Smooth muscle cell (in vitro differentiated cells): ENCODE measurements around the gene COPZ2. TPM values are rescaled to one million over a fixed set of nuclear protein-coding genes. Genes with fewer than 3 reads are reported as not detected.
"Not testable (repeated sequence)": the region's sequence is repeated elsewhere in the genome, so short reads cannot be mapped to it uniquely, and the experiment has no call there.

Experiments used
- DNase-seq: peaks from one replicate; lab custom pipeline; 2025; ENCODE audit not compliant: unreplicated experiment; lab: John Stamatoyannopoulos, UW
- H2AFZ ChIP-seq: fragments of 200-600 bp; sonication (generic); 2 replicates; pipeline ENCODE4 v1.6.0; 2016; ENCODE audit warnings: antibody characterized with exemption, low read depth, mild to moderate bottlenecking
- H3F3A ChIP-seq: fragments of 200-600 bp; sonication (generic); 2 replicates; pipeline ENCODE4 v1.6.0; 2017; ENCODE audit warnings: antibody characterized with exemption, low read depth
- H3K27ac ChIP-seq: fragments of 200-600 bp; sonication (generic); 2 replicates; pipeline ENCODE4 v1.5.1; 2016; ENCODE audit warnings: low read depth, mild to moderate bottlenecking
- H3K27me3 ChIP-seq: fragments of 200-600 bp; sonication (generic); 2 replicates; pipeline ENCODE4 v1.6.1; 2016; ENCODE audit warnings: low read depth, mild to moderate bottlenecking
- H3K36me3 ChIP-seq: fragments of 200-600 bp; sonication (generic); 2 replicates; pipeline ENCODE4 v1.5.1; 2016; ENCODE audit warnings: low read depth
- H3K4me1 ChIP-seq: fragments of 200-600 bp; sonication (generic); 2 replicates; pipeline ENCODE4 v1.5.1; 2016; ENCODE audit warnings: low read depth
- H3K4me2 ChIP-seq: fragments of 200-600 bp; sonication (generic); 2 replicates; pipeline ENCODE4 v1.6.0; 2016; ENCODE audit warnings: mild to moderate bottlenecking
- H3K4me3 ChIP-seq: fragments of 200-600 bp; sonication (generic); 2 replicates; pipeline ENCODE4 v1.5.1; 2016; ENCODE audit warnings: mild to moderate bottlenecking
- H3K79me2 ChIP-seq: fragments of 200-600 bp; sonication (generic); 2 replicates; pipeline ENCODE4 v1.6.0; 2016; ENCODE audit warnings: low read depth, mild to moderate bottlenecking
- H3K9ac ChIP-seq: fragments of 200-600 bp; sonication (generic); 2 replicates; pipeline ENCODE4 v1.6.0; 2016; ENCODE audit warnings: low read depth
- H3K9me3 ChIP-seq: fragments of 200-600 bp; sonication (generic); replicated peaks from 2 replicates; pipeline ENCODE4 v1.5.1; 2016; ENCODE audit warnings: low read depth
- H4K20me1 ChIP-seq: fragments of 200-600 bp; sonication (generic); 2 replicates; pipeline ENCODE4 v1.6.0; 2016; ENCODE audit warnings: low read depth
- CTCF ChIP-seq: fragments of 200-600 bp; sonication (generic); IDR thresholded peaks from 2 replicates; pipeline ENCODE4 v1.5.1; 2017; ENCODE audit warnings: borderline replicate concordance, mild to moderate bottlenecking, antibody characterized with exemption; ENCODE audit not compliant: insufficient read depth, poor library complexity, severe bottlenecking
- WGBS: methylation state at CpG from one replicate; pipeline ENCODE4 v1.1.7; 2016; ENCODE audit warnings: low lambda C conversion rate; 5-methylcytosine and 5-hydroxymethylcytosine counted together
- polyA plus RNA-seq: library from polyadenylated mRNA; unstranded; fragments of >200 nt; fragmentation: Nextera tagmentation; extraction: Ambion mirVana; gene quantifications from 2 replicates; pipeline ENCODE4 v1.2.1, GENCODE V29; 2016
- total RNA-seq: library from RNA; depleted of rRNA; stranded (reverse); fragments of >200 nt; gene quantifications from 2 replicates; pipeline ENCODE4 v1.2.3, GENCODE V29; 2014

The COPZ2 gene
- total and polyA plus RNA-seq, 2 experiments from 2014 or later = 70.6 to 257 TPM

GRCh38 chr17:48074322-48075081 lies 36.9 kb upstream of the COPZ2 start:
- DNase-seq = peak; percentile 9

GRCh38 chr17:48073566-48074094 lies 36.0 kb upstream of the COPZ2 start:
- DNase-seq, H3K4me1 ChIP-seq, H3K4me2 ChIP-seq, H3K9me3 ChIP-seq, H3K4me3 ChIP-seq, H3K9ac ChIP-seq, H2AFZ ChIP-seq, H3K27me3 ChIP-seq, H3K36me3 ChIP-seq: not testable (repeated sequence)
- 75% methylated on average over 5 of the region's 5 CpGs for WGBS
- peaks cover 18% of the 10 kb centered on the region for H3F3A ChIP-seq
- H3K27ac ChIP-seq = peak overlapping the region; percentile 34
- H4K20me1 ChIP-seq = peaks cover 22% of the 10 kb centered on the region
- H3K79me2 ChIP-seq = peaks cover 18% of the 10 kb centered on the region

More at GRCh38 chr17:48074322-48075081, 36.9 kb upstream of the COPZ2 start:
- H3K27ac ChIP-seq = peak overlapping the region; percentile 34
- peaks cover 18% of the 10 kb centered on the region for H3F3A ChIP-seq
- H3K36me3 ChIP-seq = peaks cover 2% of the 10 kb centered on the region
- 71% methylated on average over 7 of the region's 7 CpGs for WGBS
- TF ChIP-seq CTCF = peak; percentile 73
- no peak overlapping the region for H3K4me3 ChIP-seq
- H3K4me1 ChIP-seq = no peaks in the 10 kb centered on the region
- H3K79me2 ChIP-seq = peaks cover 23% of the 10 kb centered on the region
- no peak overlapping the region for H3K9ac ChIP-seq
- H3K9me3 ChIP-seq = no peaks in the 10 kb centered on the region
- H3K27me3 ChIP-seq = no peaks in the 10 kb centered on the region
- H2AFZ ChIP-seq = no peak overlapping the region
- H3K4me2 ChIP-seq = no peak overlapping the region
- H4K20me1 ChIP-seq = peaks cover 31% of the 10 kb centered on the region

GRCh38 chr17:48072811-48073210 lies 35.2 kb upstream of the COPZ2 start:
- not testable (repeated sequence) for H3K36me3 ChIP-seq, H3K27ac ChIP-seq, H3K9ac ChIP-seq, H3K4me1 ChIP-seq, H3K4me2 ChIP-seq, H2AFZ ChIP-seq, H3K9me3 ChIP-seq, DNase-seq, H3K27me3 ChIP-seq, H3K4me3 ChIP-seq
- Histone ChIP-seq H3K79me2 (peaks cover 11% of the 10 kb centered on the region), H3F3A (peaks cover 22% of the 10 kb centered on the region), H4K20me1 (peaks cover 15% of the 10 kb centered on the region)
- WGBS = 98% methylated on average over 9 of the region's 9 CpGs

- DNase-seq = no peak
- H3K79me2 ChIP-seq = peaks cover 10% of the 10 kb centered on the region
- WGBS = 90% methylated on average over 2 of the region's 2 CpGs
Observed at GRCh38 chr17:48071654-48072053, 34.1 kb upstream of the COPZ2 start.

More at GRCh38 chr17:48071654-48072053, 34.1 kb upstream of the COPZ2 start:
- Histone ChIP-seq H3F3A (peaks cover 33% of the 10 kb centered on the region), H3K4me2 (no peak overlapping the region), H3K27ac (no peak overlapping the region), H3K36me3 (peaks cover 2% of the 10 kb centered on the region), H3K9ac (no peak overlapping the region), H4K20me1 (peaks cover 5% of the 10 kb centered on the region), H3K27me3 (no peaks in the 10 kb centered on the region), H3K4me1 (no peaks in the 10 kb centered on the region), H2AFZ (no peak overlapping the region), H3K4me3 (no peak overlapping the region), H3K9me3 (no peaks in the 10 kb centered on the region)
- TF ChIP-seq CTCF = no peak
